B cell (primary cell): ENCODE data around the gene TRMU. TPM values are rescaled to one million over a fixed set of nuclear protein-coding genes. Genes with fewer than 3 reads are reported as not detected.
"Not testable (repeated sequence)": the region's sequence is repeated elsewhere in the genome, so short reads cannot be mapped to it uniquely, and the experiment has no call there.

Experiments
- ATAC-seq: fragments of 200-7000 bp; cut with Tn5 transposase; one replicate; pipeline ENCODE4 v1.10.0; 2021; ENCODE audit warnings: low read depth, mild to moderate bottlenecking, moderate number of reproducible peaks, moderate library complexity
- CTCF ChIA-PET: fragments of 350-600 bp; sonication (Branson Sonifier 250); formaldehyde crosslinking; loops from one replicate; lab custom pipeline; 2021; ENCODE audit warnings: antibody characterized with exemption, inconsistent platforms; lab: Charles Lee
- POLR2A ChIA-PET: fragments of 350-600 bp; sonication (Branson Sonifier 250); formaldehyde crosslinking; loops from one replicate; lab custom pipeline; 2021; ENCODE audit warnings: antibody characterized with exemption; lab: Charles Lee
- DNase-seq: peaks from one replicate; pipeline ENCODE4 v3.0.0; 2013
- H2AFZ ChIP-seq: 2 replicates; pipeline ENCODE4 v1.6.1; 2012; ENCODE audit warnings: mild to moderate bottlenecking, low read depth, low read length; ENCODE audit not compliant: insufficient read depth, poor library complexity, severe bottlenecking
- H3K27ac ChIP-seq, 2 donors: 1 replicate in 1 of 2; 2 replicates in 1 of 2; pipeline ENCODE4 v1.5.1; 2012 to 2013; ENCODE audit warnings: low read length in 2 of 2, mild to moderate bottlenecking in 2 of 2, moderate library complexity in 1 of 2
- H3K27me3 ChIP-seq, 4 experiments: fragments of 200-600 bp in 1 of 4; sonication (generic) in 1 of 4; replicated peaks in 1 of 4; 1 replicate in 2 of 4; 2 replicates in 2 of 4; pipeline versions ENCODE4 v1.6.1 to v1.7.0; 2013 to 2016; ENCODE audit warnings: low read length in 3 of 4, mild to moderate bottlenecking in 2 of 4, mixed read lengths in 1 of 4, moderate library complexity in 1 of 4; ENCODE audit not compliant: insufficient read depth in 4 of 4, control insufficient read depth in 3 of 4; ENCODE audit errors: control extremely low read depth in 1 of 4
- H3K36me3 ChIP-seq, 2 experiments: replicated peaks in 1 of 2; 1 replicate in 1 of 2; 2 replicates in 1 of 2; pipeline versions ENCODE4 v1.6.1 to v1.7.1; 2013; ENCODE audit warnings: low read length in 1 of 2; ENCODE audit not compliant: insufficient read depth in 2 of 2, control insufficient read depth in 1 of 2; ENCODE audit errors: control extremely low read depth in 1 of 2, extremely low read depth in 1 of 2
- H3K4me1 ChIP-seq, 2 donors: fragments of 200-600 bp in 1 of 2; sonication (generic) in 1 of 2; 1 replicate in 1 of 2; 2 replicates in 1 of 2; pipeline versions ENCODE4 v1.5.1 to v1.6.1; 2013 to 2017; ENCODE audit warnings: low read length in 2 of 2; ENCODE audit not compliant: control insufficient read depth in 2 of 2, insufficient read depth in 2 of 2
- H3K4me2 ChIP-seq: replicated peaks from 2 replicates; pipeline ENCODE3; 2012; ENCODE audit warnings: mild to moderate bottlenecking, low read depth, low read length; ENCODE audit not compliant: poor library complexity, severe bottlenecking
- H3K4me3 ChIP-seq, 5 experiments: fragments of 200-600 bp in 1 of 5; sonication (generic) in 1 of 5; 1 replicate in 3 of 5; 2 replicates in 2 of 5; pipeline versions ENCODE4 v1.5.1 to v1.7.0; 2011 to 2016; ENCODE audit warnings: low read length in 4 of 5, mild to moderate bottlenecking in 4 of 5, low read depth in 2 of 5, control low read depth in 1 of 5, moderate library complexity in 1 of 5; ENCODE audit not compliant: insufficient read depth in 1 of 5; ENCODE audit errors: control extremely low read depth in 1 of 5, extremely low read depth in 1 of 5
- H3K79me2 ChIP-seq: fragments of 200-600 bp; sonication (generic); one replicate; pipeline ENCODE4 v1.6.0; 2016; ENCODE audit warnings: low read length; ENCODE audit not compliant: control insufficient read depth, insufficient read depth
- H3K9ac ChIP-seq: fragments of 200-600 bp; sonication (generic); 2 replicates; pipeline ENCODE4 v1.6.1; 2017; ENCODE audit warnings: mild to moderate bottlenecking, low read length, moderate library complexity
- H3K9me3 ChIP-seq, 3 donors: one replicate each; pipeline versions ENCODE4 v1.6.1 to v1.7.1; 2013; ENCODE audit warnings: low read length in 2 of 3; ENCODE audit not compliant: control insufficient read depth in 2 of 3, insufficient read depth in 1 of 3; ENCODE audit errors: control extremely low read depth in 1 of 3
- H4K20me1 ChIP-seq: 2 replicates; pipeline ENCODE4 v1.6.0; 2012; ENCODE audit warnings: mild to moderate bottlenecking, low read length; ENCODE audit not compliant: insufficient read depth, control insufficient read depth, poor library complexity, severe bottlenecking
- H3K27ac Mint-ChIP-seq: one replicate; pipeline ENCODE4 v1.8.0; 2021; ENCODE audit warnings: mixed read lengths
- H3K27me3 Mint-ChIP-seq: one replicate; pipeline ENCODE4 v1.8.0; 2021; ENCODE audit warnings: mixed read lengths
- H3K4me1 Mint-ChIP-seq: one replicate; pipeline ENCODE4 v1.8.0; 2021; ENCODE audit warnings: mixed read lengths
- H3K4me3 Mint-ChIP-seq: one replicate; pipeline ENCODE4 v1.8.0; 2021; ENCODE audit warnings: mixed read lengths
- H3K9me3 Mint-ChIP-seq: one replicate; pipeline ENCODE4 v1.8.0; 2022; ENCODE audit warnings: mixed read lengths; ENCODE audit not compliant: insufficient read depth
- EZH2 ChIP-seq: IDR thresholded peaks from 2 replicates; pipeline ENCODE4 v1.6.1; 2012; ENCODE audit warnings: borderline replicate concordance, low read depth, mild to moderate bottlenecking, moderate library complexity, low read length; ENCODE audit not compliant: insufficient read depth, poor library complexity, severe bottlenecking
- WGBS: methylation state at CpG from one replicate; pipeline ENCODE4 v1.1.5; 2013; ENCODE audit warnings: missing lambda C conversion rate; ENCODE audit not compliant: insufficient coverage; 5-methylcytosine and 5-hydroxymethylcytosine counted together
- intact Hi-C: fragments of 100-400 bp; cut with micrococcal nuclease; formaldehyde crosslinking; loops from one replicate; pipeline ENCODE4 v1.10.0; 2022
- polyA plus RNA-seq: library from polyadenylated mRNA; depleted of rRNA; stranded (reverse); fragments of >200 nt; gene quantifications from 2 replicates; pipeline ENCODE4 v1.2.3, GENCODE V29; 2012
- total RNA-seq, 2 donors: library from RNA; stranded (reverse); fragments of 120-200 nt in 1 of 2; gene quantifications; 1 replicate in 1 of 2; 2 replicates in 1 of 2; pipeline versions ENCODE4 v1.2.3 to v1.2.4, GENCODE V29; 2013 to 2022
- TF ChIP-seq, protein P1 (sequence below): fragments of 200-600 bp; IDR thresholded peaks from one replicate; pipeline ENCODE4 v1.8.0; 2022; ENCODE audit warnings: antibody characterized with exemption, mild to moderate bottlenecking

Gene TRMU
- total and polyA plus RNA-seq, 2 donors (not counting 1 experiment from before 2014, with no cell fraction given): 51.0 to 76.9 TPM

DNA sequence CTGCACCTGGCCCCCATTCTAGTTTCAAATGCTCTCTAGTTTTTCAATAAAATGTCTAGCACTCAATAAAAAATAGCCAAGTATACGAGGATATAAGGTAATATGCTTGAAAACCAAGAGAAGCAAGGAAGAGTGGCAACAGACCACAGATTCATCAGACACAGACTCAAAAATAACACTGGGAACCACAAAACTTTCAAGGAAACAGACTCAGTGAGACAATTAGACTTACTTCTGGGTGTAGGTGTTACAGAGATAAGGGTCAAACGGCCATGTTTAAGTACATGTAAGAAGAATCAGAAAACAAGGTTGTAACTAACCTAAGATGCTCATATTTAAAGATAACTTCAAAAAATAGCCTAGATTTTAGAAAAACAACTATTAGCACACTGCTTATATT is 67.0 kb downstream of the TRMU start:
- no CpG with 5 or more reads among the region's 2 CpGs for WGBS
- no peaks in the 10 kb centered on the region for H3K27me3 ChIP-seq
- H3K4me1 ChIP-seq: no peaks in the 10 kb centered on the region
- H4K20me1 ChIP-seq: peaks cover 7% of the 10 kb centered on the region
- H3K4me2 ChIP-seq: no peak overlapping the region
- H3K27ac ChIP-seq: no peak overlapping the region
- no peaks in the 10 kb centered on the region for H3K27me3 Mint-ChIP-seq
- TF ChIP-seq EZH2: no peak
- TF ChIP-seq, protein P1, sequence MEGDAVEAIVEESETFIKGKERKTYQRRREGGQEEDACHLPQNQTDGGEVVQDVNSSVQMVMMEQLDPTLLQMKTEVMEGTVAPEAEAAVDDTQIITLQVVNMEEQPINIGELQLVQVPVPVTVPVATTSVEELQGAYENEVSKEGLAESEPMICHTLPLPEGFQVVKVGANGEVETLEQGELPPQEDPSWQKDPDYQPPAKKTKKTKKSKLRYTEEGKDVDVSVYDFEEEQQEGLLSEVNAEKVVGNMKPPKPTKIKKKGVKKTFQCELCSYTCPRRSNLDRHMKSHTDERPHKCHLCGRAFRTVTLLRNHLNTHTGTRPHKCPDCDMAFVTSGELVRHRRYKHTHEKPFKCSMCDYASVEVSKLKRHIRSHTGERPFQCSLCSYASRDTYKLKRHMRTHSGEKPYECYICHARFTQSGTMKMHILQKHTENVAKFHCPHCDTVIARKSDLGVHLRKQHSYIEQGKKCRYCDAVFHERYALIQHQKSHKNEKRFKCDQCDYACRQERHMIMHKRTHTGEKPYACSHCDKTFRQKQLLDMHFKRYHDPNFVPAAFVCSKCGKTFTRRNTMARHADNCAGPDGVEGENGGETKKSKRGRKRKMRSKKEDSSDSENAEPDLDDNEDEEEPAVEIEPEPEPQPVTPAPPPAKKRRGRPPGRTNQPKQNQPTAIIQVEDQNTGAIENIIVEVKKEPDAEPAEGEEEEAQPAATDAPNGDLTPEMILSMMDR: no peak
- no peak overlapping the region for H3K4me3 Mint-ChIP-seq
- intact Hi-C loops: no loop called here
- H3K27ac Mint-ChIP-seq: no peak overlapping the region
- CTCF ChIA-PET: no interaction called here
- no peak overlapping the region for H3K4me3 ChIP-seq
- peaks cover 0 to 35% of the 10 kb centered on the region in 2 experiments for H3K36me3 ChIP-seq
- H3K79me2 ChIP-seq: no peaks in the 10 kb centered on the region
- ATAC-seq (no peak), DNase-seq (no peak)
- no peaks in the 10 kb centered on the region for H3K9me3 ChIP-seq
- H3K9me3 Mint-ChIP-seq: no peaks in the 10 kb centered on the region
- POLR2A ChIA-PET: no interaction called here
- H3K4me1 Mint-ChIP-seq: no peaks in the 10 kb centered on the region
- no peak overlapping the region for H3K9ac ChIP-seq
- H2AFZ ChIP-seq: no peak overlapping the region

DNA sequence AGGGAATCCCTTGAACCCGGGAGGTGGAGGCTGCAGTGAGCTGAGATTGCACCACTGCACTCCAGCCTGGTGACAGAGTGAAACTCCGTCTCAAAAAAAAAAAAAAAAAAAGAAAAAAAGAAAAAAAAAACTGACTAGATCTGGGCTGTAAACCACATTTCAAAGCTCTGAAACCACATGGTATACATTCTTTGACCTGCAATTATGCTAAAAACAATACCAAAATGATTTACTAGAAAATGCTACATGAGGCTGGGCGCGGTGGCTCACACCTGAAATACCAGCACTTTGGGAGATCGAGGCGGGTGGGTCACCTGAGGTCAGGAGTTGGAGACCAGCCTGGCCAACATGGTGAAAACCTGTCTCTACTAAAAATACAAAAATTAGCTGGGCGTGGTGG is 68.4 kb downstream of the TRMU start:
- H3K9me3 Mint-ChIP-seq, H3K4me3 Mint-ChIP-seq, H3K4me1 Mint-ChIP-seq, H4K20me1 ChIP-seq, H3K4me3 ChIP-seq, H3K27ac ChIP-seq, H3K9me3 ChIP-seq, H3K27me3 Mint-ChIP-seq, DNase-seq, H3K9ac ChIP-seq, H2AFZ ChIP-seq, H3K4me2 ChIP-seq, H3K27ac Mint-ChIP-seq, H3K4me1 ChIP-seq, ATAC-seq, H3K27me3 ChIP-seq, H3K79me2 ChIP-seq, intact Hi-C loops: not testable (repeated sequence)
- ChIA-PET CTCF (interaction anchor here (0.7 kb wide), 1 partner anchor 37 kb away, joined by 3 read pairs; no protein-coding TSS in a partner anchor), POLR2A (interaction anchor here (0.6 kb wide), 1 partner anchor 32 kb away, joined by 3 read pairs; no protein-coding TSS in a partner anchor)
- peaks cover 0 to 24% of the 10 kb centered on the region in 2 experiments for H3K36me3 ChIP-seq
- WGBS: 100% methylated on average over 1 of the region's 7 CpGs
